ENCODE data around the gene ADAM12. TPM values are rescaled to one million over a fixed set of nuclear protein-coding genes. Genes with fewer than 3 reads are reported as not detected.

ADAM12 gene
- total and polyA plus RNA-seq, 7 donors: under 0.01 to 0.82 (median 0.46) TPM; not detected in 1

DNA sequence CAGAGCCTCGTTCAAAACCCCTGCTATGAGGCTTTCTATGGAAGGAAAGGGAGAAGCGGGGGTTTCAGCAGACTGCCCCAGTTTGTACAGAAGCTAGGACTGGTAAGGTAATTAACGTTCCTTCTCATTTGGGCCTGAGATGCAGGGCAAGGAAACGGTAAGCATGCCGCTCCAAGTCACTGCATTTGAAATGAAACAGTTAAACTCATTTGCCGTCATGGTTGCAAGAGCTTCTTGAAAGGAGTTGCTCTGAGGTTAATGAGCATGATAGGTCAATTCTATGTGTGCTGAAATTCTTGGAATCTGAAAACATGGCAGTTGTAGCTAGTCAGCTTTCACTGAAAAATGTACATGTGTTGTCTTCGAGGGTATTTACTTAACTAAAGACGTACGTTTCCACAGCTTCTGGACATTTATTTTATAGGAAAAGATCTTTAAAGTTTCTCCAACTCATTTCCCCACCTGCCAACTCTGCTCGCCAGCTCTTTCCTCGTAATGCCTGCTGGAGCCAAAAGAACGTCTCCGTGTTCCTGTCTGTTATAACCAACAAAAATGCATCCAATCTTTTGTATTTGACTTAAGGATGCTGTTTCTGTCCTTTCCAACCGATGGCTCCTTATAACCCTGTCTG, 73.3 kb downstream of the ADAM12 start:
- intact Hi-C loops (cut with DNase I): no loop called here
- WGBS, 2 donors: 82 to 85% methylated on average over 14 of the region's 14 CpGs
- H3K36me3 ChIP-seq: no peaks in the 10 kb centered on the region
- no peak for DNase-seq
- no peak overlapping the region for H3K4me3 ChIP-seq
- H3K27me3 ChIP-seq: no peaks in the 10 kb centered on the region
- no peak overlapping the region for H3K27ac ChIP-seq
- H3K4me1 ChIP-seq: no peaks in the 10 kb centered on the region
- no peak for TF ChIP-seq POLR2AphosphoS5 (IDR thresholded peaks at IDR 0.05)
- no peak for TF ChIP-seq POLR2A (IDR thresholded peaks at IDR 0.05)
- TF ChIP-seq CTCF (IDR thresholded peaks at IDR 0.05): no peak
- no peak for TF ChIP-seq EP300 (IDR thresholded peaks at IDR 0.05)
- no peaks in the 10 kb centered on the region for H3K9me3 ChIP-seq

DNA sequence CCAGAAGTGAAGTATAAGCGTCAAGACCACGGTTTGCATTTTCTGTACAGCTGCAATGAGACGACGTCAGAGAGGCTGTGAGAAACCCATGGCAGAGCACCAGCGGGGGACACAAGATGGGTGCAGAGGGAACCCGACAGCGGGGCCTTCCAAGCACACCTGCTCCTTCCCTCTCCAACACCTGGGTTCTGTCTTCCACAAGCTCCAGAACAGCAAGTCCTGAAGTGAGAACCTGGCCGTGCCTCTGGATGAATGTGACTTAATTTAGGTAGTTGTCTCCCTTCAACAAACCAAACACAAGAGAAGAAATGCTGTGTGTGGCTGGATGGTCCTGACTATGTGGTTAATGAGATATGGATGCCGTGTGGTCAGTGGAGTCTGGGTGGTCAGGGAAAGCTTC, 76.1 kb downstream of the ADAM12 start:
- Histone ChIP-seq H3K27ac (no peak overlapping the region), H3K9me3 (no peaks in the 10 kb centered on the region), H3K27me3 (no peaks in the 10 kb centered on the region), H3K4me1 (no peaks in the 10 kb centered on the region), H3K36me3 (no peaks in the 10 kb centered on the region), H3K4me3 (no peak overlapping the region)
- intact Hi-C loops (cut with DNase I): no loop called here
- WGBS, 2 donors: 89 to 93% methylated on average over 9 of the region's 9 CpGs
- DNase-seq: no peak
- no peak for TF ChIP-seq EP300 (IDR thresholded peaks at IDR 0.05)
- TF ChIP-seq POLR2A (IDR thresholded peaks at IDR 0.05): no peak
- no peak for TF ChIP-seq POLR2AphosphoS5 (IDR thresholded peaks at IDR 0.05)
- no peak for TF ChIP-seq CTCF (IDR thresholded peaks at IDR 0.05)

DNA sequence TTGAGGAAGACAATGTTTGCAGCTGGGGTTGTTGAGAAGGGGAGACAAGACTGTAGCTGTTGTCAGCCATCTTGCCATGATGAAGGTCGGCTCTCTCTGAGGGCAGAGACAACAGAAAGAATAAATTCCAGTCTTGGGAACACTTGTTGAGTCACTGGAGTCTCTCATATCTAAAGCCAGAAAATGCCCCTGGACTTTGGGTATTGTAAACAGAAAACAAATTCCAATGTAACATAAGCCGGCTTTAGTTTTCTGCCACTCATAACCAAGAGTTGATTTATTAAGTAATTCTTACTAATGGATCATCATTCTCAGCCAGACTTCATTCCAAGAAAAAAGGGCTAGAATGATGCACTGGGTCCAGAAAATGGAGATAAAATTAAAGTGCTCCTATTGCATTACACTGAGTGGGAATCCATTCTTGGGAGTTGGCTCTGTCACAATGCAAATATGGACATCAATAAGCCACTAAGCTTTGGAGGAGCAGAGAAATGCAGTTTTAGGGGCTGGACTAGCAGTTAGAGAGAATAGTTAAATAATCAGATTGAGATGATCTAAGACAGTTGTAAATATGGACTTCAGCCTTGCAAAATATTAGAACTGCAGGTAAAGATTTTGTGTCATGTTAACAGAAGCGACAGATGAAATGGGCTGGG, 78.9 kb downstream of the ADAM12 start:
- Histone ChIP-seq H3K27ac (no peak overlapping the region), H3K4me1 (no peaks in the 10 kb centered on the region), H3K4me3 (no peak overlapping the region), H3K36me3 (no peaks in the 10 kb centered on the region), H3K9me3 (peaks cover 0 to 3% (median 0%) of the 10 kb centered on the region in 4 donors), H3K27me3 (no peaks in the 10 kb centered on the region)
- no peak for TF ChIP-seq EP300 (IDR thresholded peaks at IDR 0.05)
- TF ChIP-seq POLR2AphosphoS5 (IDR thresholded peaks at IDR 0.05): no peak
- no peak for TF ChIP-seq POLR2A (IDR thresholded peaks at IDR 0.05)
- no peak for TF ChIP-seq CTCF (IDR thresholded peaks at IDR 0.05)
- no peak for DNase-seq
- WGBS, 2 donors: 81 to 85% methylated on average over 3 of the region's 3 CpGs
- intact Hi-C loops (cut with DNase I): no loop called here

DNA sequence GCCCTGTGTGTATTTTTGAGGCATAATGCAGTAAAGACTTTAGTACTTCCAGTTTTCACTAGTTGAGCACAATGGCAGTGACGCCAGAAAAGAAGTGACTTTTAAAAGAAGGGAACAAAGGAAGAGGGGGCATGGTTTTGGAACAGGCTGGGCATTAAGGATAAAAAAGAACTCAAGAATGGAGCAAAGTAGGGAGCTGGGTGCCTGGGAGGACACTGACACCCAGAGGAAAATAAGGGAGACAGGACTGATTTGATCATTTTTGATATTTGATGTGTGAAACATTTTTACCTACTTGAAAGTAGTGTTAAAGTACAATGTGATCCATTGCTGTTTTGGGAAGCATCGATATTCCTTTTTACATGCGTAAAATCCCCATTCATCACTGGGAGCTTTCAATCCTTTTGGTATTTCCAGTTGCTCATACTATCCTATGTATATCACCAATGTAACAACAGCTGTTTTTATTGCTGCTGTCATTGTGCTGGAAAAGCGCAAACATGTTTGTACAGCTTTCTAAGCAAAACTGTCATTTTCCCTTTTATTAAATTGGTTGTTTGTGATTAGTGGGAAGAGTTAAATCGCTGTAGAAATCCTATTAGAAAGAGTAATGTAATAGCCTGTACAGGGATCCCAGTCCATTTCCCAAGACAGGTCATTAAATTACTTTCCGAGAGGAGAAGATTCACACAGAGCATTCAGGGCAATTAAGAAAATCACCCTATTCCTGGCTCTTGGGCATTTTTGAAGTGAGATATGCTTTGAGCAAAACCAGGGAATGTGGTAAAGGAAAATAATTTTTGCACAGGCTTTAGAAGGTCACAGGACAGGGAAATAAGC, 85.2 kb downstream of the ADAM12 start:
- H3K4me3 ChIP-seq: no peak overlapping the region
- no peak for DNase-seq
- WGBS, 2 donors: 80 to 82% methylated on average over 6 of the region's 6 CpGs
- H3K27ac ChIP-seq: no peak overlapping the region
- peaks cover 0 to 3% (median 0%) of the 10 kb centered on the region in 4 donors for H3K9me3 ChIP-seq
- H3K27me3 ChIP-seq: no peaks in the 10 kb centered on the region
- no peaks in the 10 kb centered on the region for H3K4me1 ChIP-seq
- TF ChIP-seq POLR2A (IDR thresholded peaks at IDR 0.05) (no peak), CTCF (IDR thresholded peaks at IDR 0.05) (no peak), POLR2AphosphoS5 (IDR thresholded peaks at IDR 0.05) (no peak), EP300 (IDR thresholded peaks at IDR 0.05) (no peak)
- intact Hi-C loops (cut with DNase I): no loop called here
- no peaks in the 10 kb centered on the region for H3K36me3 ChIP-seq

Measured in sigmoid colon (tissue), 7 donors.